HEK293 (cell line): ENCODE measurements around the gene KIAA0825.
A peak's percentile ranks its signal among the peaks of the same experiment; 100 is the strongest.

ENCODE experiments used
- CTCF ChIA-PET: fragments of 350-600 bp; formaldehyde crosslinking; extraction: SDS; loops from one replicate; lab custom pipeline; 2021; ENCODE audit warnings: antibody characterized with exemption; lab: Yijun Ruan, JAX
- POLR2A ChIA-PET: fragments of 300-600 bp; formaldehyde crosslinking; extraction: SDS; loops from one replicate; lab custom pipeline; 2020; ENCODE audit warnings: antibody characterized with exemption, inconsistent platforms; lab: Yijun Ruan, JAX
- H3K27ac ChIP-seq: fragments of 200-500 bp; sonication (Bioruptor generic); 2 replicates; pipeline ENCODE4 v1.5.1; 2014; ENCODE audit warnings: low read depth, low read length, control low read depth, inconsistent platforms; ENCODE audit errors: extremely low read depth
- H3K36me3 ChIP-seq, 2 experiments: fragments of 200-500 bp in 1 of 2; sonication (Bioruptor generic) in 1 of 2; 1 replicate in 1 of 2; 2 replicates in 1 of 2; pipeline ENCODE4 v1.5.1; 2014 to 2017; ENCODE audit warnings: inconsistent platforms in 2 of 2, low read length in 2 of 2; ENCODE audit not compliant: control insufficient read depth in 2 of 2, insufficient read depth in 1 of 2
- H3K4me1 ChIP-seq: fragments of 200-500 bp; sonication (Bioruptor generic); 2 replicates; pipeline ENCODE4 v1.5.1; 2014; ENCODE audit warnings: mild to moderate bottlenecking, low read length, inconsistent platforms; ENCODE audit not compliant: control insufficient read depth, insufficient read depth
- H3K4me3 ChIP-seq: 2 replicates; pipeline ENCODE4 v1.5.1; 2011; ENCODE audit warnings: low read depth, mild to moderate bottlenecking, control low read depth, low read length, moderate library complexity
- H3K9me3 ChIP-seq: fragments of 200-500 bp; sonication (Bioruptor generic); 2 replicates; pipeline ENCODE4 v1.5.1; 2014; ENCODE audit warnings: low read depth, low read length, inconsistent platforms; ENCODE audit not compliant: control insufficient read depth, insufficient read depth
- FEZF1 ChIP-seq: fragments of 450-650 bp; formaldehyde crosslinking; IDR thresholded peaks from 2 replicates; pipeline ENCODE4 v1.5.1; 2016; ENCODE audit warnings: missing biosample characterization, missing genetic modification characterization
- HOXD13 ChIP-seq: sonication (generic); formaldehyde crosslinking; IDR thresholded peaks from 2 replicates; pipeline ENCODE4 v1.8.0; 2022; ENCODE audit warnings: missing genetic modification reagents, borderline replicate concordance
- WT1 ChIP-seq: fragments of 450-650 bp; formaldehyde crosslinking; IDR thresholded peaks from 2 replicates; pipeline ENCODE4 v1.5.1; 2016; ENCODE audit warnings: missing biosample characterization, missing genetic modification characterization
- ZBTB1 ChIP-seq: fragments of 450-650 bp; formaldehyde crosslinking; IDR thresholded peaks from 2 replicates; pipeline ENCODE4 v1.5.1; 2016; ENCODE audit warnings: missing biosample characterization, missing genetic modification characterization
- ZIC2 ChIP-seq: fragments of 450-650 bp; formaldehyde crosslinking; IDR thresholded peaks from 2 replicates; pipeline ENCODE4 v1.5.1; 2016; ENCODE audit warnings: missing biosample characterization, missing genetic modification characterization
- ZNF174 ChIP-seq: fragments of 450-650 bp; formaldehyde crosslinking; IDR thresholded peaks from 2 replicates; pipeline ENCODE4 v1.5.0; 2017; ENCODE audit warnings: missing biosample characterization, mild to moderate bottlenecking, missing genetic modification characterization
- ZNF211 ChIP-seq: fragments of 450-650 bp; formaldehyde crosslinking; IDR thresholded peaks from 2 replicates; pipeline ENCODE4 v1.5.1; 2016; ENCODE audit warnings: low read depth, missing biosample characterization, missing genetic modification characterization
- ZNF274 ChIP-seq, 2 experiments: fragments of 200-500 bp in 1 of 2; fragments of 450-650 bp in 1 of 2; sonication (Bioruptor generic) in 1 of 2; formaldehyde crosslinking in 1 of 2; IDR thresholded peaks; 2 replicates each; pipeline versions ENCODE4 v1.5.1 to v1.6.1; 2014 to 2016; ENCODE audit warnings: borderline replicate concordance in 1 of 2, inconsistent platforms in 1 of 2, low read length in 1 of 2, missing biosample characterization in 1 of 2, missing genetic modification characterization in 1 of 2
- ZNF302 ChIP-seq: fragments of 450-650 bp; formaldehyde crosslinking; IDR thresholded peaks from 2 replicates; pipeline ENCODE4 v1.5.1; 2016; ENCODE audit warnings: missing biosample characterization, missing genetic modification characterization, low read depth
- ZNF354C ChIP-seq: fragments of 450-650 bp; formaldehyde crosslinking; IDR thresholded peaks from 2 replicates; pipeline ENCODE4 v1.5.1; 2016; ENCODE audit warnings: missing biosample characterization, missing genetic modification characterization, low read depth, borderline replicate concordance
- TF ChIP-seq, protein P1 (sequence below): fragments of 450-650 bp; formaldehyde crosslinking; IDR thresholded peaks from 2 replicates; pipeline ENCODE4 v1.5.1; 2016; ENCODE audit warnings: missing biosample characterization, missing genetic modification characterization, low read depth
- TF ChIP-seq, protein P2 (sequence below): fragments of 450-650 bp; formaldehyde crosslinking; IDR thresholded peaks from 2 replicates; pipeline ENCODE4 v1.5.1; 2017; ENCODE audit warnings: missing biosample characterization, mild to moderate bottlenecking, missing genetic modification characterization, moderate library complexity
- TF ChIP-seq, protein P3 (sequence below): fragments of 450-650 bp; formaldehyde crosslinking; IDR thresholded peaks from 2 replicates; pipeline ENCODE4 v1.5.1; 2017; ENCODE audit warnings: missing biosample characterization, missing genetic modification characterization

The KIAA0825 gene

DNA sequence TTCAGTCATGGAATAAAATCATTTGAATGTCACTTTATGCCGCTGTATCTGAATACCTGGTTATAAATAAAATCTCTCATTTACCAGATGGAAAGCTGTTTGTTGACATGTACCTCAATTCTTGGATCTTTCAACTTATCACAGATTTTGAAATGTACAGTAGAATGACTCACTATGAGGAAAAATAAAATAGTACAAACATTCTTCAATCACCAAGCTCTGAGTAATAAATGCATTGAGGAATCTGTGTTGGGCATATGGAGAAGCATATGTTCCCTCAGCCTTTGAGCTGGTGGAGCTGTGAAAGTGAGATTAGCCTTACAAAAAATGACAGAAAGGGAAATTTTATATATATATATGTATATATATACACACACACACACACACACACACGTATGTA is 175.4 kb downstream of the KIAA0825 start:
- ChIA-PET CTCF (no interaction called here), POLR2A (no interaction called here)
- TF ChIP-seq ZNF354C (tag by site-specific recombination) (no peak), WT1 (tag by site-specific recombination) (no peak)
- Histone ChIP-seq H3K4me3 (no peak overlapping the region), H3K9me3 (no peaks in the 10 kb centered on the region), H3K27ac (no peak overlapping the region), H3K4me1 (peaks cover 18% of the 10 kb centered on the region), H3K36me3 (no peaks in the 10 kb centered on the region)

DNA sequence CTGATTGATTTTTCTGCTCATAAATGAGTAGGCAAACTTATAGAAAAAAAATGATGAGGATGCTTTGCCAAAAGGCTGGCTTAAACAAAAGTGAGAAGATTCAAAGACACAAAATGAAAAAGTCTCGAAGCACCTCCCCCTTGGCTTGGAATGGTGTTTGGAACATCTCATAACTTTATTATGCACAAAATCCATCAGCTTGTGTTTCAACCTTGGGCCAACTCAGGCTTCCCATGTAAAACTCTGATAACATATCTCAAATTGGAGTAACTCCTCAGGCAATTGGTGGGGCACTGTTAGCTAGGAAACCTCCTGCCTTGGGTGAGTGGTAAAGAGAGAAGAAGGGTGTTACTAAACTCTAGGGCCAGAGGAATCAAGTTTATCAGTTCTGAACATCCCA is 176.3 kb downstream of the KIAA0825 start:
- H3K4me1 ChIP-seq: peaks cover 18% of the 10 kb centered on the region
- ChIA-PET POLR2A (no interaction called here), CTCF (no interaction called here)
- no peak overlapping the region for H3K27ac ChIP-seq
- H3K4me3 ChIP-seq: no peak overlapping the region
- H3K9me3 ChIP-seq: no peaks in the 10 kb centered on the region
- TF ChIP-seq ZNF211 (no peak), ZIC2 (no peak), ZBTB1 (no peak), ZNF302 (tag by site-specific recombination) (no peak), ZNF174 (tag by site-specific recombination) (no peak), ZNF274 (IDR thresholded peaks at IDR 0.05; ENCODE audit: low read length) (no peak), ZNF274 (tag by site-specific recombination; IDR thresholded peaks at IDR 0.05; ENCODE audit: borderline replicate concordance) (no peak), HOXD13 (no peak)
- TF ChIP-seq, protein P1, sequence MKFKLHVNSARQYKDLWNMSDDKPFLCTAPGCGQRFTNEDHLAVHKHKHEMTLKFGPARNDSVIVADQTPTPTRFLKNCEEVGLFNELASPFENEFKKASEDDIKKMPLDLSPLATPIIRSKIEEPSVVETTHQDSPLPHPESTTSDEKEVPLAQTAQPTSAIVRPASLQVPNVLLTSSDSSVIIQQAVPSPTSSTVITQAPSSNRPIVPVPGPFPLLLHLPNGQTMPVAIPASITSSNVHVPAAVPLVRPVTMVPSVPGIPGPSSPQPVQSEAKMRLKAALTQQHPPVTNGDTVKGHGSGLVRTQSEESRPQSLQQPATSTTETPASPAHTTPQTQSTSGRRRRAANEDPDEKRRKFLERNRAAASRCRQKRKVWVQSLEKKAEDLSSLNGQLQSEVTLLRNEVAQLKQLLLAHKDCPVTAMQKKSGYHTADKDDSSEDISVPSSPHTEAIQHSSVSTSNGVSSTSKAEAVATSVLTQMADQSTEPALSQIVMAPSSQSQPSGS: no peak
- no peaks in the 10 kb centered on the region for H3K36me3 ChIP-seq

DNA sequence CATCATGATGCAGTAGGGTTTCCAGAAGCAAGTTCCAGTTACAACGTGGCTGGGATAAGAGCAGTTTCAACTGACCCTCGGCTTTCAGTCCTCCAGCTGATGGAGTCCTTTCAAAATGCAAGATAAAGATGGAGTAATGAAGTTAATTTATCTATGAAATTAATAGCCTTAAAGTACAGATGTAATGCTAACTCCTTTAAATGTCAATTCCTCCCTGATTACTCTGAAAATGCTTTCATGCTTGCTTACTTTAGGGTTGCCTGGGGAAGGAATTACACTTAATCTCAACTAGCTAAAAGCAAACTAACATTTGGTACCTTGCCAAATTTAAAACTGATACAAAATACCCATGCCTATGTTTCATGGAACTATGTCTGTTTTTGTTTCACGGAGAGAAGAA is 178.4 kb downstream of the KIAA0825 start:
- Histone ChIP-seq H3K36me3 (no peaks in the 10 kb centered on the region), H3K9me3 (no peaks in the 10 kb centered on the region), H3K4me1 (peaks cover 18% of the 10 kb centered on the region), H3K27ac (no peak overlapping the region), H3K4me3 (no peak overlapping the region)
- ChIA-PET POLR2A (no interaction called here), CTCF (no interaction called here)
- TF ChIP-seq FEZF1 (tag by site-specific recombination): peak; percentile 84
- peak; percentile 58 for TF ChIP-seq WT1 (tag by site-specific recombination)
- TF ChIP-seq, protein P2, sequence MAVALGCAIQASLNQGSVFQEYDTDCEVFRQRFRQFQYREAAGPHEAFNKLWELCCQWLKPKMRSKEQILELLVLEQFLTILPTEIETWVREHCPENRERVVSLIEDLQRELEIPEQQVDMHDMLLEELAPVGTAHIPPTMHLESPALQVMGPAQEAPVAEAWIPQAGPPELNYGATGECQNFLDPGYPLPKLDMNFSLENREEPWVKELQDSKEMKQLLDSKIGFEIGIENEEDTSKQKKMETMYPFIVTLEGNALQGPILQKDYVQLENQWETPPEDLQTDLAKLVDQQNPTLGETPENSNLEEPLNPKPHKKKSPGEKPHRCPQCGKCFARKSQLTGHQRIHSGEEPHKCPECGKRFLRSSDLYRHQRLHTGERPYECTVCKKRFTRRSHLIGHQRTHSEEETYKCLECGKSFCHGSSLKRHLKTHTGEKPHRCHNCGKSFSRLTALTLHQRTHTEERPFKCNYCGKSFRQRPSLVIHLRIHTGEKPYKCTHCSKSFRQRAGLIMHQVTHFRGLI (tag by site-specific recombination): no peak
- TF ChIP-seq, protein P3, sequence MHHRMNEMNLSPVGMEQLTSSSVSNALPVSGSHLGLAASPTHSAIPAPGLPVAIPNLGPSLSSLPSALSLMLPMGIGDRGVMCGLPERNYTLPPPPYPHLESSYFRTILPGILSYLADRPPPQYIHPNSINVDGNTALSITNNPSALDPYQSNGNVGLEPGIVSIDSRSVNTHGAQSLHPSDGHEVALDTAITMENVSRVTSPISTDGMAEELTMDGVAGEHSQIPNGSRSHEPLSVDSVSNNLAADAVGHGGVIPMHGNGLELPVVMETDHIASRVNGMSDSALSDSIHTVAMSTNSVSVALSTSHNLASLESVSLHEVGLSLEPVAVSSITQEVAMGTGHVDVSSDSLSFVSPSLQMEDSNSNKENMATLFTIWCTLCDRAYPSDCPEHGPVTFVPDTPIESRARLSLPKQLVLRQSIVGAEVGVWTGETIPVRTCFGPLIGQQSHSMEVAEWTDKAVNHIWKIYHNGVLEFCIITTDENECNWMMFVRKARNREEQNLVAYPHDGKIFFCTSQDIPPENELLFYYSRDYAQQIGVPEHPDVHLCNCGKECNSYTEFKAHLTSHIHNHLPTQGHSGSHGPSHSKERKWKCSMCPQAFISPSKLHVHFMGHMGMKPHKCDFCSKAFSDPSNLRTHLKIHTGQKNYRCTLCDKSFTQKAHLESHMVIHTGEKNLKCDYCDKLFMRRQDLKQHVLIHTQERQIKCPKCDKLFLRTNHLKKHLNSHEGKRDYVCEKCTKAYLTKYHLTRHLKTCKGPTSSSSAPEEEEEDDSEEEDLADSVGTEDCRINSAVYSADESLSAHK (tag by site-specific recombination): peak; percentile 92
